ENCODE measurements around the gene TOX2. TPM values are rescaled to one million over a fixed set of nuclear protein-coding genes. Genes with fewer than 3 reads are reported as not detected.

TOX2 gene
- total and polyA plus RNA-seq, 2 of the 8 experiments (the other 6 are each of a cell fraction or from before 2014, with no cell fraction given): 1.8 to 3.4 TPM

GRCh38 chr20:43939762-43940121 is 25.1 kb downstream of the TOX2 start:
- no peak overlapping the region for H2BK12ac ChIP-seq (ENCODE audit: low read depth, low read length)
- H3K27ac ChIP-seq (ENCODE audit: low read depth, low read length): no peak overlapping the region
- H2AK5ac ChIP-seq (ENCODE audit: low read depth, low read length): no peak overlapping the region
- no peak overlapping the region for H2BK120ac ChIP-seq (replicated peaks; ENCODE audit: low read depth, low read length)
- DNase-seq (ENCODE audit: low read depth in 1 of 2, low spot score in 2 of 2) (no peak), FAIRE-seq (no peak)
- H3K4me3 ChIP-seq (ENCODE audit: extremely low read depth in 1 of 4, insufficient read depth in 2 of 4, low read depth in 3 of 4, low read length in 4 of 4): no peak overlapping the region
- no peak overlapping the region for H2AFZ ChIP-seq (ENCODE audit: low read length)
- POLR2A ChIA-PET (ENCODE audit: partially characterized antibody): no interaction called here
- H3K79me1 ChIP-seq (ENCODE audit: low read depth, low read length): no peaks in the 10 kb centered on the region
- no peak overlapping the region for H3K18ac ChIP-seq (ENCODE audit: extremely low read depth, low read length)
- H2BK5ac ChIP-seq (ENCODE audit: low read depth, low read length): no peak overlapping the region
- no peak overlapping the region for H3K23ac ChIP-seq (ENCODE audit: insufficient read length)
- no peak overlapping the region for H3K56ac ChIP-seq (replicated peaks; ENCODE audit: insufficient read length, low read depth, low read length)
- H3K79me2 ChIP-seq (ENCODE audit: control insufficient read depth in 1 of 2, insufficient read depth in 2 of 2, low read length in 2 of 2): no peaks in the 10 kb centered on the region
- H3K9me3 ChIP-seq (ENCODE audit: insufficient read depth in 2 of 2, low read depth in 1 of 2, low read length in 1 of 2): no peaks in the 10 kb centered on the region
- no peak overlapping the region for H2BK20ac ChIP-seq (ENCODE audit: low read length)
- CTCF ChIA-PET (ENCODE audit: partially characterized antibody): interaction anchor here (0.7 to 1.8 kb wide), 5 partner anchors 9 to 370 kb away, joined by 3 to 6 read pairs (median 4); no protein-coding TSS in a partner anchor
- no peak overlapping the region for H3K14ac ChIP-seq (ENCODE audit: insufficient read length)
- H3K27me3 ChIP-seq (replicated peaks in 1 of 4; ENCODE audit: control insufficient read depth in 3 of 4, extremely low read depth in 1 of 4, insufficient read depth in 3 of 4, low read length in 3 of 4): no peaks in the 10 kb centered on the region; a peak in 1 of 7 replicates
- H3K4me2 ChIP-seq (ENCODE audit: insufficient read depth in 1 of 2, low read depth in 2 of 2, low read length in 2 of 2): no peak overlapping the region
- H4K20me1 ChIP-seq (replicated peaks in 1 of 2; ENCODE audit: control insufficient read depth in 1 of 2, insufficient read depth in 2 of 2, low read length in 2 of 2): no peaks in the 10 kb centered on the region
- no peak overlapping the region for H2BK15ac ChIP-seq (ENCODE audit: low read length)
- H4K5ac ChIP-seq (ENCODE audit: insufficient read length, low read depth, low read length): no peak overlapping the region
- no peaks in the 10 kb centered on the region for H3K36me3 ChIP-seq (ENCODE audit: control insufficient read depth in 2 of 4, insufficient read depth in 4 of 4, low read length in 3 of 4)
- peaks cover 0 to 3% (median 0%) of the 10 kb centered on the region in 4 experiments; a peak in 4 of 7 replicates for H3K4me1 ChIP-seq (replicated peaks in 1 of 4; ENCODE audit: control insufficient read depth in 3 of 4, insufficient read depth in 4 of 4, low read length in 3 of 4)
- WGBS, 2 experiments (ENCODE audit: extremely low coverage in 1 of 2, insufficient coverage in 1 of 2, insufficient read length in 1 of 2, insufficient replicate concordance in 2 of 2, low coverage in 1 of 2, low lambda C conversion rate in 2 of 2, missing lambda C conversion rate in 1 of 2): 80% methylated on average over 1 of the region's 1 CpG; no CpG with 5 or more reads in 1 of the 2 experiments
- H4K91ac ChIP-seq (replicated peaks; ENCODE audit: insufficient read length, low read length): no peak overlapping the region
- no peak overlapping the region for H3K4ac ChIP-seq (replicated peaks; ENCODE audit: insufficient read length, low read depth, low read length)
- H3K23me2 ChIP-seq (ENCODE audit: low read depth, low read length): peaks cover 1% of the 10 kb centered on the region; the same call in 1 of the 2 replicates
- H3K9ac ChIP-seq (replicated peaks in 1 of 4; ENCODE audit: extremely low read depth in 1 of 4, low read depth in 3 of 4, low read length in 3 of 4): no peak overlapping the region
- H4K8ac ChIP-seq (ENCODE audit: extremely low read depth, insufficient read depth, low read length): no peak overlapping the region
- no peak for TF ChIP-seq RBBP5 (IDR thresholded peaks at IDR 0.05; ENCODE audit: borderline replicate concordance, low read depth, low read length)
- TF ChIP-seq SP1 (IDR thresholded peaks at IDR 0.05; ENCODE audit: low read depth, low read length): no peak
- TF ChIP-seq USF2 (IDR thresholded peaks at IDR 0.05; ENCODE audit: low read length): no peak
- TF ChIP-seq POU5F1 (IDR thresholded peaks at IDR 0.05; ENCODE audit: low read depth, low read length): no peak
- TF ChIP-seq RXRA (IDR thresholded peaks at IDR 0.05; ENCODE audit: insufficient read depth, low read depth, low read length): no peak
- TF ChIP-seq HDAC2 (IDR thresholded peaks at IDR 0.05; ENCODE audit: borderline replicate concordance in 1 of 2, low read depth in 2 of 2, low read length in 2 of 2): no peak
- no peak for TF ChIP-seq RFX5 (IDR thresholded peaks at IDR 0.05; ENCODE audit: borderline replicate concordance, low read depth, low read length)
- TF ChIP-seq TAF1 (IDR thresholded peaks at IDR 0.05; ENCODE audit: low read depth, low read length): no peak
- TF ChIP-seq EP300 (IDR thresholded peaks at IDR 0.05; ENCODE audit: borderline replicate concordance in 1 of 2, low read depth in 2 of 2, low read length in 2 of 2): no peak
- no peak for TF ChIP-seq KDM5A (IDR thresholded peaks at IDR 0.05; ENCODE audit: low read length)
- TF ChIP-seq TEAD4 (IDR thresholded peaks at IDR 0.05; ENCODE audit: low read depth, low read length): no peak
- no peak for TF ChIP-seq YY1 (IDR thresholded peaks at IDR 0.05; ENCODE audit: low read depth, low read length)

All from H1 (cell line).